A204.1 (cell line): Measurements from ENCODE around the gene CBLIF.
"Not testable (repeated sequence)": the region's sequence is repeated elsewhere in the genome, so short reads cannot be mapped to it uniquely, and the experiment has no call there.

ENCODE experiments used
- FAIRE-seq: peaks from 2 replicates; lab custom pipeline; 2012; peaks lifted over from hg19 to GRCh38; lab: Jason Lieb, UNC

CBLIF gene

DNA sequence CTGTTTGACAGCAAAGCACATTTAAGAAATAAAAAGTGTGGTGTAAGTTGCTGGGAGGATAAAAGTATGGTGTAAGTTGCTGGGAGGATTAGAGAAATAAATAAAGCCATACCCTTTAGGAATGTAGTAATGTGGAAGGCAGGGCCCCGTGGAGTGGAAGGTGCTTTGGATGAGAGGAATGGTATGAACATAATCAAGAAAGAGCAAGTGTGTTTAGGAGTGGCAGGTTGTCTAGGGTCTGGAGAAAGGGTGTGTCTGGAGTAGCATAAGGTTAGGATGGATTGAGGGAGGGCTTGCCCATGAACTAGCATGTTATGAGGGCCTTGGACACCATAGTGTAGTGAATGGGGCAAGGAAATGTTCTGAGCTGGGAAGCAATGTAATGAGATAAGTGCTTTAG is 52.8 kb downstream of the CBLIF start:
- no peak for FAIRE-seq

- no peak for FAIRE-seq
Observed at GRCh38 chr11:59791639-59792038, 53.7 kb downstream of the CBLIF start.

- no peak for FAIRE-seq
Observed at GRCh38 chr11:59787816-59788215, 57.5 kb downstream of the CBLIF start.

DNA sequence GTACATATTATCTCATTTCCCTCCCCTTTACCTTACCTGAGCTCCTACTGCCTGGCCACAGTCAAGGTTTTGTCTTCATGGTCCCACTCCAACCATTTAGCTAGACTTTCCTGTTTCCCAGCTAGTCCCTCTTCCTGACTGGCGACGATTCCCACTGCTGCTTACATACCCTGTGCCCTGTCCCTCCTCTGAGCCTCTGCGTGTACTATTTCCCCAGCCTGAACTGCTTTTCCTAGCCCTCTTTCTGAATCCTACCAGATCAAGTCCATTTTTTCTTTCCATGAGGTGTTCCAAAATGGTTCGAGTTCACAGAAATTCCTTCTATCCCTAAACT is 58.1 kb downstream of the CBLIF start:
- no peak for FAIRE-seq

DNA sequence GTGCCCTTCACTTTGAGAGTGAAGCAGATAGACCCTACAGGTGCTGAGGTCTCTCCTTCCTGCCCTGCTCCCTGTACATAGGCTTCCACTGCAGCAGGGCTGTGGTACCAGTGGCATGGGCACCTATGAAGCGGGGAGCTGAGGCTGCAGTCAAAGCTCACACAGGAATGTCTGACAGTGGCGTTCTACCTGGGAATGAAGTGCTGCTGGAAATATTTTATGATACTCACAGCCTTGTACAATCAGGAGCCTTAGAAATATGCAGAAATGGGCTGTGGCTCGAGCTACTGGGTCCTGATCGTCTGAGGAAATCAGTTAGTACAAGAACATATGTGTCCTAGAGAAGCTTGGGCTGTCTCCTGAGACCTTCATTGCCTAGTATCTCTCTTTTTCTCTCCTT is 59.5 kb downstream of the CBLIF start:
- FAIRE-seq, result no peak

- not testable (repeated sequence) for FAIRE-seq
Observed at GRCh38 chr11:59784441-59784840, 60.9 kb downstream of the CBLIF start.

GRCh38 chr11:59783632-59784090 is 61.6 kb downstream of the CBLIF start:
- FAIRE-seq, result no peak

DNA sequence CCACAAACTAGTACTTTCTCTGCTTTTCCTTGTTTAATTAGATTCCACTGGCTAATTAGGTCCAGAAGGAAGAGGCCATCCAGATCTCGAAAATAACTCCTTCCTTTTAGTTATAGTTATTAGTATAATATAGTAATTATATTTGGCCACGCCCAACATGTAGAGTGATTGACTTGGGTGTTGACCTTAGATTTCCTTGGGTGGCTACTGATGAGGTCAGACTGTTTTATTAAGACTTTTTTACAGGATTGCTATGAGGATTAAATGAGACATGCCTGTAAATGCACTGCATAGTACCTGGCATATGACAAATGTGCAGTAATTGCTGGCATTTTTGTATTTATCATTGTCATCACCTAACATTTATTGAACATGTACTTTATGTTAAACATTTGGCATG is 63.2 kb downstream of the CBLIF start:
- no peak for FAIRE-seq

DNA sequence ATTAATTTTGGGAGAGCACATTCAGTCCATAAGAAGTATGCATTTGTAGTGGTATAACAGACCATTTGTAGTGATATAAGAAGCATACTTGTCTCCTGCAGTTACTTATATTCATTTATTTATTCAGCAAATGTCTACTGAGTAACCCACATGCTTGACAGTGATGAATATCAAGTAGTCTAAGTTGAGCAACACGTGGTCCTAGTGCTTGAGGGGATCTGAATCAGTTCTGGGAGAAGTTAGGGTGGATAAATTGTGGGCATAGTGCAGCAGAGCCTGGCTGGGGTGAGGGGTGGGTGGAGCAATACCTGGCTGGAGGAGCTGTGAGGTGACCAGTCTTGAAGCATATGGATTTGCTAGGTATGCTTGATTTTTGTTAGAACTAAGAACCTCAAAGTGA is 65.8 kb downstream of the CBLIF start:
- FAIRE-seq, result no peak
